SU-DHL-6 (cell line): ENCODE measurements around the gene ACVR2B.
"Not testable (repeated sequence)": the region's sequence is repeated elsewhere in the genome, so short reads cannot be mapped to it uniquely, and the experiment has no call there.

Experiments used
- H2AFZ ChIP-seq: fragments of 200-600 bp; sonication (generic); 2 replicates; pipeline ENCODE4 v1.6.1; 2014; ENCODE audit warnings: low read depth, mild to moderate bottlenecking, moderate library complexity, mixed read lengths, antibody characterized with exemption, low read length; ENCODE audit not compliant: severe bottlenecking
- H3F3A ChIP-seq: fragments of 200-600 bp; shearing (Covaris generic); 2 replicates; pipeline ENCODE4 v1.6.0; 2016; ENCODE audit warnings: antibody characterized with exemption, mild to moderate bottlenecking; ENCODE audit not compliant: insufficient read depth
- H3K27ac ChIP-seq: fragments of 200-600 bp; sonication (generic); 2 replicates; pipeline ENCODE4 v1.5.1; 2016; ENCODE audit warnings: low read depth, mild to moderate bottlenecking, low read length, moderate library complexity, mixed read lengths
- H3K27me3 ChIP-seq: fragments of 200-600 bp; sonication (generic), shearing (Covaris generic); 2 replicates; pipeline ENCODE4 v1.6.0; 2014; ENCODE audit warnings: mild to moderate bottlenecking, low read length
- H3K36me3 ChIP-seq: fragments of 200-600 bp; sonication (generic); 2 replicates; pipeline ENCODE4 v1.6.1; 2014; ENCODE audit warnings: mild to moderate bottlenecking, low read length, mixed read lengths
- H3K4me2 ChIP-seq: fragments of 300-600, 200-600 bp; shearing (Covaris generic), sonication (generic); 2 replicates; pipeline ENCODE4 v1.6.0; 2014; ENCODE audit warnings: low read length, low read depth, mild to moderate bottlenecking; ENCODE audit not compliant: poor library complexity, severe bottlenecking
- H3K4me3 ChIP-seq: fragments of 200-600 bp; sonication (generic); 2 replicates; pipeline ENCODE4 v1.5.1; 2014; ENCODE audit warnings: antibody characterized with exemption, low read length, mild to moderate bottlenecking, mixed read lengths; ENCODE audit not compliant: insufficient read depth, poor library complexity, severe bottlenecking
- H3K79me2 ChIP-seq: fragments of 200-600 bp; sonication (generic); 2 replicates; pipeline ENCODE4 v1.6.1; 2014; ENCODE audit warnings: mild to moderate bottlenecking, low read length, moderate library complexity; ENCODE audit not compliant: insufficient read depth
- H3K9ac ChIP-seq: fragments of 200-600 bp; sonication (generic); 2 replicates; pipeline ENCODE4 v1.7.0; 2014; ENCODE audit warnings: mild to moderate bottlenecking, low read length
- H3K9me2 ChIP-seq: fragments of 200-600 bp; sonication (generic); replicated peaks from 2 replicates; pipeline ENCODE4 v1.6.1; 2014; ENCODE audit warnings: low read length; ENCODE audit not compliant: insufficient read depth
- H3K9me3 ChIP-seq: fragments of 200-600 bp; sonication (generic); 2 replicates; pipeline ENCODE4 v1.6.1; 2014; ENCODE audit warnings: low read length, mixed read lengths; ENCODE audit not compliant: insufficient read depth
- H4K20me1 ChIP-seq: fragments of 200-600 bp; sonication (generic); 2 replicates; pipeline ENCODE4 v1.6.1; 2014; ENCODE audit warnings: low read depth, mild to moderate bottlenecking, antibody characterized with exemption, low read length, moderate library complexity, mixed read lengths
- CTCF ChIP-seq: fragments of 200-600 bp; sonication (generic); IDR thresholded peaks from one replicate; pipeline ENCODE4 v1.5.1; 2017; ENCODE audit warnings: antibody characterized with exemption, mild to moderate bottlenecking, low read length, moderate library complexity; ENCODE audit not compliant: insufficient read depth, poor library complexity, severe bottlenecking
- EZH2phosphoT487 ChIP-seq: fragments of 200-600 bp; sonication (generic), shearing (Covaris generic); conservative IDR thresholded peaks from 2 replicates; pipeline ENCODE4 v1.6.1; 2018; ENCODE audit warnings: mild to moderate bottlenecking, antibody characterized with exemption, low read length, moderate library complexity, mixed read lengths

Gene ACVR2B

GRCh38 chr3:38453075-38453912 lies at the start of gene ACVR2B:
TSS of gene ACVR2B (plus strand) at chr3:38453890. CDS start at chr3:38454323, 433 bp downstream.
- H3K9ac ChIP-seq: peak within 1 kb of the TSS; percentile 41

GRCh38 chr3:38404286-38404685 lies 49.4 kb upstream of the ACVR2B start:
- Histone ChIP-seq H3K36me3 (peaks cover 12% of the 10 kb centered on the region; the same call in 1 of the 2 replicates), H3K27ac (no peak overlapping the region)

More at GRCh38 chr3:38453075-38453912, at the start of gene ACVR2B:
- Histone ChIP-seq H3K4me3 (peak within 1 kb of the TSS; percentile 46), H3K9me2 (no peaks in the 10 kb centered on the region), H2AFZ (peak within 1 kb of the TSS; percentile 51), H3K9me3 (no peaks in the 10 kb centered on the region), H3K27ac (no peak within 1 kb of the TSS), H3K27me3 (no peaks in the 10 kb centered on the region), H3K79me2 (no peaks in the 10 kb centered on the region), H4K20me1 (no peaks in the 10 kb centered on the region), H3F3A (no peaks in the 10 kb centered on the region), H3K36me3 (no peaks in the 10 kb centered on the region), H3K4me2 (peak within 1 kb of the TSS; percentile 58)
- TF ChIP-seq CTCF (no peak), EZH2phosphoT487 (no peak)

GRCh38 chr3:38411591-38411990 lies 42.1 kb upstream of the ACVR2B start:
- Histone ChIP-seq H3K4me3 (no peak overlapping the region), H3K79me2 (no peaks in the 10 kb centered on the region), H3F3A (no peaks in the 10 kb centered on the region)

More at GRCh38 chr3:38404286-38404685, 49.4 kb upstream of the ACVR2B start:
- H3F3A ChIP-seq: no peaks in the 10 kb centered on the region
- no peaks in the 10 kb centered on the region for H3K27me3 ChIP-seq
- no peak overlapping the region for H3K4me2 ChIP-seq
- H3K4me3 ChIP-seq: no peak overlapping the region
- no peaks in the 10 kb centered on the region for H3K79me2 ChIP-seq
- H3K9ac ChIP-seq: no peak overlapping the region
- H3K9me2 ChIP-seq: no peaks in the 10 kb centered on the region
- H3K9me3 ChIP-seq: no peaks in the 10 kb centered on the region
- TF ChIP-seq EZH2phosphoT487 (no peak), CTCF (no peak)
- H2AFZ ChIP-seq: no peak overlapping the region
- no peaks in the 10 kb centered on the region for H4K20me1 ChIP-seq

GRCh38 chr3:38420758-38421157 lies 32.9 kb upstream of the ACVR2B start:
- H3K9me3 ChIP-seq, H3K9ac ChIP-seq, H3K4me3 ChIP-seq, H3K79me2 ChIP-seq, H3K36me3 ChIP-seq, H3K4me2 ChIP-seq, H4K20me1 ChIP-seq, H3K27ac ChIP-seq, H3K27me3 ChIP-seq, H3F3A ChIP-seq, H3K9me2 ChIP-seq, H2AFZ ChIP-seq: not testable (repeated sequence)

More at GRCh38 chr3:38411591-38411990, 42.1 kb upstream of the ACVR2B start:
- no peak overlapping the region for H3K9ac ChIP-seq
- no peak overlapping the region for H3K27ac ChIP-seq
- no peaks in the 10 kb centered on the region for H3K9me3 ChIP-seq
- H2AFZ ChIP-seq: no peak overlapping the region
- no peak overlapping the region for H3K4me2 ChIP-seq
- no peaks in the 10 kb centered on the region for H3K9me2 ChIP-seq
- no peaks in the 10 kb centered on the region for H3K27me3 ChIP-seq
- TF ChIP-seq CTCF (no peak), EZH2phosphoT487 (no peak)
- no peaks in the 10 kb centered on the region for H4K20me1 ChIP-seq
- H3K36me3 ChIP-seq: no peaks in the 10 kb centered on the region
